GM21576 (cell line): Measurements from ENCODE around the gene TMX2.
"Not testable (repeated sequence)": the region's sequence is repeated elsewhere in the genome, so short reads cannot be mapped to it uniquely, and the experiment has no call there.

Experiments
- ATAC-seq: cut with Tn5 transposase; IDR thresholded peaks from one replicate; pipeline ENCODE4 v1.9.1; 2021; ENCODE audit warnings: mild to moderate bottlenecking, moderate library complexity; ENCODE audit not compliant: unreplicated experiment

Gene TMX2

GRCh38 chr11:57711414-57712255 lies 758 bp upstream of the TMX2 start, which contains the start of gene MED19:
MED19 (minus strand) TSS chr11:57712215; CDS start chr11:57712179, 36 bp downstream.
- peak; percentile 42 for ATAC-seq

GRCh38 chr11:57713835-57714234 lies 1.4 kb downstream of the TMX2 start:
- ATAC-seq = no peak

GRCh38 chr11:57716726-57717125 lies 4.3 kb downstream of the TMX2 start:
- not testable (repeated sequence) for ATAC-seq

GRCh38 chr11:57727185-57727584 lies 14.8 kb downstream of the TMX2 start:
- no peak for ATAC-seq

- ATAC-seq = no peak
Observed at GRCh38 chr11:57728829-57729228, 16.4 kb downstream of the TMX2 start.

GRCh38 chr11:57729479-57729878 lies 17.1 kb downstream of the TMX2 start:
- ATAC-seq = no peak

GRCh38 chr11:57732661-57733060 lies 20.3 kb downstream of the TMX2 start:
- no peak for ATAC-seq

- no peak for ATAC-seq
Observed at GRCh38 chr11:57735619-57736298, 23.4 kb downstream of the TMX2 start.

- ATAC-seq = peak; percentile 85
Observed at GRCh38 chr11:57741132-57742086, 29.0 kb downstream of the TMX2 start, which contains the start of gene SELENOH. SELENOH (plus strand) TSS chr11:57741491; CDS start chr11:57741596, 105 bp downstream.

- ATAC-seq = peak; percentile 0
Observed at GRCh38 chr11:57742087-57742452, 29.7 kb downstream of the TMX2 start.

- no peak for ATAC-seq
Observed at GRCh38 chr11:57744357-57744756, 32.0 kb downstream of the TMX2 start.

- ATAC-seq = no peak
Observed at GRCh38 chr11:57745206-57745605, 32.8 kb downstream of the TMX2 start.

GRCh38 chr11:57746920-57747319 lies 34.5 kb downstream of the TMX2 start:
- no peak for ATAC-seq

- ATAC-seq = no peak
Observed at GRCh38 chr11:57751176-57751575, 38.8 kb downstream of the TMX2 start.

- no peak for ATAC-seq
Observed at GRCh38 chr11:57751676-57752253, 39.4 kb downstream of the TMX2 start, which contains the start of gene BTBD18. BTBD18 (minus strand) TSS chr11:57751819; CDS start chr11:57751188, 631 bp downstream.

GRCh38 chr11:57752954-57753353 lies 40.6 kb downstream of the TMX2 start:
- ATAC-seq = no peak

- ATAC-seq = no peak
Observed at GRCh38 chr11:57758174-57758573, 45.8 kb downstream of the TMX2 start.

- peak; percentile 93 for ATAC-seq
Observed at GRCh38 chr11:57761301-57762234, 49.2 kb downstream of the TMX2 start, which contains the start of gene CTNND1. CTNND1 (plus strand) TSS chr11:57761802; CDS start chr11:57791479, 29,677 bp downstream.

- ATAC-seq = no peak
Observed at GRCh38 chr11:57762235-57762861, 50.0 kb downstream of the TMX2 start.
